Large intestine (tissue), 3 donors: ENCODE data around the gene SYF2. TPM values are rescaled to one million over a fixed set of nuclear protein-coding genes. Genes with fewer than 3 reads are reported as not detected.

Experiments
- DNase-seq, 2 donors: peaks; one replicate each; pipeline versions ENCODE4 v3.0.0 to v3.0.0-alpha.2; 2013
- H3K27ac ChIP-seq: one replicate; pipeline ENCODE4 v1.5.1; 2013; ENCODE audit warnings: low read length
- H3K27me3 ChIP-seq: 2 replicates; pipeline ENCODE4 v1.6.1; 2013; ENCODE audit warnings: low read length; ENCODE audit not compliant: control insufficient read depth, insufficient read depth
- H3K36me3 ChIP-seq: 2 replicates; pipeline ENCODE4 v1.6.1; 2013; ENCODE audit warnings: low read length; ENCODE audit not compliant: control insufficient read depth, insufficient read depth
- H3K4me1 ChIP-seq: one replicate; pipeline ENCODE4 v1.6.1; 2013; ENCODE audit warnings: low read length; ENCODE audit not compliant: control insufficient read depth, insufficient read depth
- H3K4me3 ChIP-seq: one replicate; pipeline ENCODE4 v1.5.1; 2013; ENCODE audit warnings: low read length
- H3K9me3 ChIP-seq: one replicate; pipeline ENCODE4 v1.6.1; 2013; ENCODE audit warnings: mild to moderate bottlenecking, low read depth, low read length, moderate library complexity; ENCODE audit not compliant: control insufficient read depth
- WGBS: methylation state at CpG from one replicate; pipeline ENCODE4 v1.1.5; 2013; ENCODE audit warnings: low lambda C conversion rate; ENCODE audit not compliant: insufficient coverage; 5-methylcytosine and 5-hydroxymethylcytosine counted together
- polyA plus RNA-seq: library from polyadenylated mRNA; unstranded; fragments of 120-200 nt; gene quantifications from one replicate; pipeline ENCODE4 v1.2.1, GENCODE V29; 2013

SYF2 gene
- polyA plus RNA-seq, 1 donor: 70.3 TPM

GRCh38 chr1:25173809-25174340 lies 58.4 kb downstream of the SYF2 start:
- DNase-seq: no peak
- Histone ChIP-seq H3K9me3 (no peaks in the 10 kb centered on the region), H3K27me3 (no peaks in the 10 kb centered on the region), H3K4me1 (peaks cover 13% of the 10 kb centered on the region), H3K4me3 (no peak overlapping the region), H3K36me3 (no peaks in the 10 kb centered on the region), H3K27ac (no peak overlapping the region)
- 80% methylated on average over 1 of the region's 3 CpGs for WGBS

Other genes with a start within 250 kb of the SYF2 start
- 176 TPM for gene RSRP1, start 15.0 kb upstream of the SYF2 start, polyA plus RNA-seq
- 1.5 TPM for gene RHD, start 40.0 kb upstream of the SYF2 start, polyA plus RNA-seq
- 75.9 TPM for gene TMEM50A, start 105.8 kb upstream of the SYF2 start, polyA plus RNA-seq
- 0.60 TPM for gene RHCE, start 188.3 kb upstream of the SYF2 start, polyA plus RNA-seq
- gene MACO1, start 198.4 kb upstream of the SYF2 start, polyA plus RNA-seq: 17.5 TPM